ENCODE results near the gene ZNF771.

The ZNF771 gene

GRCh38 chr16:30377050-30377811 lies 30.2 kb upstream of the ZNF771 start:
- peaks cover 6% of the 10 kb centered on the region for H3K4me1 ChIP-seq (ENCODE audit: insufficient read depth, low read length)
- no peaks in the 10 kb centered on the region for H3K27me3 ChIP-seq (ENCODE audit: insufficient read depth, low read length)

GRCh38 chr16:30377812-30378235 lies 29.6 kb upstream of the ZNF771 start:
- Histone ChIP-seq H3K9me3 (ENCODE audit: insufficient read depth, low read depth, low read length) (no peaks in the 10 kb centered on the region), H3K36me3 (ENCODE audit: insufficient read depth, low read depth, low read length) (0 out of 2 replicates have a peak, but pooled peaks cover 4% of the 10 kb centered on the region), H3K27ac (ENCODE audit: low read length) (peak overlapping the region; percentile 100), H3K27me3 (ENCODE audit: insufficient read depth, low read length) (no peaks in the 10 kb centered on the region), H3K4me1 (ENCODE audit: insufficient read depth, low read length) (peaks cover 6% of the 10 kb centered on the region), H3K4me3 (ENCODE audit: low read length) (peak overlapping the region; percentile 84; the same call in 1 of the 2 replicates), H3K9ac (ENCODE audit: low read depth, low read length) (peak overlapping the region; percentile 95; the same call in 1 of the 2 replicates)

More at GRCh38 chr16:30377050-30377811, 30.2 kb upstream of the ZNF771 start:
- peak overlapping the region; percentile 84 for H3K4me3 ChIP-seq (ENCODE audit: low read length)
- peak overlapping the region; percentile 95; the same call in 1 of the 2 replicates for H3K9ac ChIP-seq (ENCODE audit: low read depth, low read length)
- H3K36me3 ChIP-seq (ENCODE audit: insufficient read depth, low read depth, low read length): 0 out of 2 replicates have a peak, but pooled peaks cover 4% of the 10 kb centered on the region
- H3K27ac ChIP-seq (ENCODE audit: low read length): peak overlapping the region; percentile 86
- no peaks in the 10 kb centered on the region for H3K9me3 ChIP-seq (ENCODE audit: insufficient read depth, low read depth, low read length)

GRCh38 chr16:30378236-30379157 lies 28.9 kb upstream of the ZNF771 start:
- Histone ChIP-seq H3K4me1 (ENCODE audit: insufficient read depth, low read length) (peaks cover 6% of the 10 kb centered on the region), H3K36me3 (ENCODE audit: insufficient read depth, low read depth, low read length) (0 out of 2 replicates have a peak, but pooled peaks cover 4% of the 10 kb centered on the region), H3K9ac (ENCODE audit: low read depth, low read length) (peak overlapping the region; percentile 98), H3K27ac (ENCODE audit: low read length) (peak overlapping the region; percentile 100), H3K27me3 (ENCODE audit: insufficient read depth, low read length) (no peaks in the 10 kb centered on the region), H3K4me3 (ENCODE audit: low read length) (peak overlapping the region; percentile 98), H3K9me3 (ENCODE audit: insufficient read depth, low read depth, low read length) (no peaks in the 10 kb centered on the region)

GRCh38 chr16:30379158-30379783 lies 28.1 kb upstream of the ZNF771 start:
- Histone ChIP-seq H3K4me1 (ENCODE audit: insufficient read depth, low read length) (peaks cover 6% of the 10 kb centered on the region), H3K36me3 (ENCODE audit: insufficient read depth, low read depth, low read length) (0 out of 2 replicates have a peak, but pooled peaks cover 4% of the 10 kb centered on the region), H3K9ac (ENCODE audit: low read depth, low read length) (peak overlapping the region; percentile 75; the same call in 1 of the 2 replicates), H3K9me3 (ENCODE audit: insufficient read depth, low read depth, low read length) (no peaks in the 10 kb centered on the region), H3K27me3 (ENCODE audit: insufficient read depth, low read length) (no peaks in the 10 kb centered on the region), H3K4me3 (ENCODE audit: low read length) (peak overlapping the region; percentile 98), H3K27ac (ENCODE audit: low read length) (no peak overlapping the region)

GRCh38 chr16:30380072-30380802 lies 27.2 kb upstream of the ZNF771 start:
- H3K36me3 ChIP-seq (ENCODE audit: insufficient read depth, low read depth, low read length): 0 out of 2 replicates have a peak, but pooled peaks cover 4% of the 10 kb centered on the region
- H3K4me3 ChIP-seq (ENCODE audit: low read length): no peak overlapping the region
- H3K9ac ChIP-seq (ENCODE audit: low read depth, low read length): no peak overlapping the region
- no peaks in the 10 kb centered on the region for H3K9me3 ChIP-seq (ENCODE audit: insufficient read depth, low read depth, low read length)
- H3K27ac ChIP-seq (ENCODE audit: low read length): no peak overlapping the region
- no peaks in the 10 kb centered on the region for H3K27me3 ChIP-seq (ENCODE audit: insufficient read depth, low read length)
- peaks cover 6% of the 10 kb centered on the region for H3K4me1 ChIP-seq (ENCODE audit: insufficient read depth, low read length)

GRCh38 chr16:30380803-30381208 lies 26.6 kb upstream of the ZNF771 start:
- no peak overlapping the region for H3K9ac ChIP-seq (ENCODE audit: low read depth, low read length)
- 0 out of 2 replicates have a peak, but pooled peaks cover 4% of the 10 kb centered on the region for H3K36me3 ChIP-seq (ENCODE audit: insufficient read depth, low read depth, low read length)
- peaks cover 6% of the 10 kb centered on the region for H3K4me1 ChIP-seq (ENCODE audit: insufficient read depth, low read length)

GRCh38 chr16:30381291-30382041 lies 25.9 kb upstream of the ZNF771 start:
- Histone ChIP-seq H3K4me1 (ENCODE audit: insufficient read depth, low read length) (peaks cover 6% of the 10 kb centered on the region), H3K9ac (ENCODE audit: low read depth, low read length) (no peak overlapping the region), H3K36me3 (ENCODE audit: insufficient read depth, low read depth, low read length) (0 out of 2 replicates have a peak, but pooled peaks cover 4% of the 10 kb centered on the region), H3K4me3 (ENCODE audit: low read length) (no peak overlapping the region), H3K9me3 (ENCODE audit: insufficient read depth, low read depth, low read length) (no peaks in the 10 kb centered on the region), H3K27ac (ENCODE audit: low read length) (no peak overlapping the region), H3K27me3 (ENCODE audit: insufficient read depth, low read length) (no peaks in the 10 kb centered on the region)

More at GRCh38 chr16:30380803-30381208, 26.6 kb upstream of the ZNF771 start:
- Histone ChIP-seq H3K4me3 (ENCODE audit: low read length) (no peak overlapping the region), H3K9me3 (ENCODE audit: insufficient read depth, low read depth, low read length) (no peaks in the 10 kb centered on the region), H3K27me3 (ENCODE audit: insufficient read depth, low read length) (no peaks in the 10 kb centered on the region), H3K27ac (ENCODE audit: low read length) (no peak overlapping the region)

- peaks cover 2% of the 10 kb centered on the region for H3K4me1 ChIP-seq (ENCODE audit: insufficient read depth, low read length)
- no peaks in the 10 kb centered on the region for H3K9me3 ChIP-seq (ENCODE audit: insufficient read depth, low read depth, low read length)
- no peak within 1 kb of the TSS for H3K9ac ChIP-seq (ENCODE audit: low read depth, low read length)
- 0 out of 2 replicates have a peak, but pooled peaks cover 4% of the 10 kb centered on the region for H3K36me3 ChIP-seq (ENCODE audit: insufficient read depth, low read depth, low read length)
- no peak within 1 kb of the TSS for H3K4me3 ChIP-seq (ENCODE audit: low read length)
- H3K27me3 ChIP-seq (ENCODE audit: insufficient read depth, low read length): no peaks in the 10 kb centered on the region
- no peak within 1 kb of the TSS for H3K27ac ChIP-seq (ENCODE audit: low read length)
Observed at GRCh38 chr16:30382111-30382881, 25.1 kb upstream of the ZNF771 start, which contains the start of gene SEPTIN1. SEPTIN1 (minus strand) TSS chr16:30382561; CDS start chr16:30382542, 19 bp downstream.

GRCh38 chr16:30383521-30383920 lies 23.9 kb upstream of the ZNF771 start:
- H3K4me1 ChIP-seq (ENCODE audit: insufficient read depth, low read length): no peaks in the 10 kb centered on the region
- 0 out of 2 replicates have a peak, but pooled peaks cover 4% of the 10 kb centered on the region for H3K36me3 ChIP-seq (ENCODE audit: insufficient read depth, low read depth, low read length)
- no peaks in the 10 kb centered on the region for H3K27me3 ChIP-seq (ENCODE audit: insufficient read depth, low read length)
- no peak overlapping the region for H3K4me3 ChIP-seq (ENCODE audit: low read length)
- H3K9me3 ChIP-seq (ENCODE audit: insufficient read depth, low read depth, low read length): no peaks in the 10 kb centered on the region
- no peak overlapping the region for H3K9ac ChIP-seq (ENCODE audit: low read depth, low read length)
- no peak overlapping the region for H3K27ac ChIP-seq (ENCODE audit: low read length)
